ENCODE results near the gene PSMD13.

PSMD13 gene

DNA sequence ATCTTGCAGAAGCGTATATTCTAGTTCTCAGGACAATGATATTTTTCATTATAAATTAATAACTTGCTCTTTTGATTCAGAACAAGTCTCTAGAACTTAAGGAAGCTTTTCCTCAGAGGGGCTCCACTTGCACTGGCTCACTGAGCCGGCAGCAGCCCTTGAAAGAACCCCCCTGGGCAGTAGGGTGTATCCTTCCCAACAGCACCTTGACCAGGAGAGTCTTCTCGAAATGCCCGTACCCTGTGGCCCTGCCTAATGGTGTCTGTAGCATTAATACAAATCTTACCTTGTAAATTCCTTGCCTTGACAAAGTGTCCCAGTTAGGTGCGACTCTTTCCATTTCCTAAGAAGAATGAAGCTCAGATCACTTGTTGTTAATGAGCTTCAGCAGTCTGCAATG is 13.5 kb downstream of the PSMD13 start:
- no peak for DNase-seq (ENCODE audit: low spot score)

DNA sequence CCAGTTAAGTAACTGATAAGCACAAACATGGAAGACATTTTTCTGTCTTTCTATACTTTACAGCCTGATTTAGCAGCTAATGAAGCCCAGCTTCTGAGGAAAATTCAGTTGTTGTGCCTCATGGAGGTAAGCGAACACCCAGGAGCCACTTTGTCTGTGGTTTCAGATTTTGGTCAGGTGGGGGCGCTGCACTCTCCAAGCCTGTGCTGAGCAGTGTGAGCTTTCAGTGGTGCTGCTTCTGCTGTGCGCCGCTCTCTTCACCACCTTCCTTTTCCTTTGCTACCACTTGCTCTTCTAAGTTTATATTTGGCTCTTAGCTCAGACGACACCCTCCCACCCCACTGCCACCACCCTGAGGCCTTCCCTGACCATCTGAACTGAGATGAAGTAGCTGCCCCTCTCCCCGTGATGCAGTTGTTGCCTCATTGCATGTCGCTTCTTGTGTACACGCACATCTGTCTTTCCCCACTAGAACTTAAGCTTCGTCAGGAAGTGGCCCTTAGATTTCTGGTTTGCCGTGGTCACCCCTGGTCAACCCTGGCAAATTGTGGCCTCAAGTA is 14.0 kb downstream of the PSMD13 start:
- DNase-seq (ENCODE audit: low spot score) = peak; percentile 82

GRCh38 chr11:251550-251949 is 14.8 kb downstream of the PSMD13 start:
- no peak for DNase-seq (ENCODE audit: low spot score)

DNA sequence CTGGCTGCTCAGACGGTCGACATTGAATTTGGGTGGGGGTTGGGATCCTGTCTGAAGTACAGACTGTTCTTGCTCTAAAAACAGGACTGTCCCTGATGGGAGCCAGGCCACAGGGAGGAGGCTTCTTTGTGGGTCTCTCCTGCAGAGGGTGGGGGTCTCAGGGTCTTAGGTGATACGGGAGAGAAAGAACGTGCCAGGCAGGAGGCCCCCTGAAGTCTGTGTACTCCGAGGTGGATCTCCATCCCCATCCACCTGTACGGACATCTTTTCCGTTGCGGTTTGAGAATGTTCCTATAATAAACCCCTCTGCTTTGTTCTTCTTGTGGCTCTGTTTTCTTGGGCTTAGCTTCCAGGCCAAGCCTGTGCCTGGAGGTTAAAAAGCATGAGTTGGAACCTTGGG is 15.9 kb downstream of the PSMD13 start:
- DNase-seq (ENCODE audit: low spot score) = no peak

DNA sequence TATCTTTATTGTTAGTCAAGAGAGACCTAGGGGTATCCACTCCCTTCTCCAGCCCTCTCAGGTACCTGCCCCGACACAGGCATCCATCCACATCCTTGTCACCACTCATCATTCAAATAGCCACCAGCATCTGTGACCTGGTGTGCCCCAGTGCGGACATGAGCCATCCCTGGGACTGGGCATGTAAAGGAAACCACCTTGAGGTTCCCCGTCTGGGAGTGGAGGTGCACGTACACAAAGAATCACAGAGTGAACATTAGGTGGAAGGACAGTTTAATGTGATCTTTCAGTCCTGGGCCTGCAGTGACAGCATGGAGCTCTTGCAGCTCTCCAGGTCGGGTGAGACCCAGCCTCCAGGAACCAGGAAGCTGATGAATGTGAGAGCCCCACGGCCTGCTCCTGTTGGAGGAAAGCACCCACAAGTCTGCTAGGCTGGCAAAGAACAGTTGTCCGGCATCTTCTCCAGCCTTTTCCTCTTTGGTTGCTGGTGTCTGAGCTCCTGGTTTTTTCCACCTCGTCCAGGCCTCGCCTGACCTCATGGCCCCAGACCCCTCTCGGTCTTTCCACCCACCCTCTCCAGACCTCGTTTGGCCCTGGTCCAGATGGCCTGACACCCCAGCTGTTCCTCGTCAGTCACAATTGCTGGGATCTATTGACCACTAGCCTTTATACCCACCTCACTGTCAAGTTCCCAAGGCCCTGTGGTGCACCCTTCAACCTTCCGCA is 16.5 kb downstream of the PSMD13 start:
- no peak for DNase-seq (ENCODE audit: low spot score)

DNA sequence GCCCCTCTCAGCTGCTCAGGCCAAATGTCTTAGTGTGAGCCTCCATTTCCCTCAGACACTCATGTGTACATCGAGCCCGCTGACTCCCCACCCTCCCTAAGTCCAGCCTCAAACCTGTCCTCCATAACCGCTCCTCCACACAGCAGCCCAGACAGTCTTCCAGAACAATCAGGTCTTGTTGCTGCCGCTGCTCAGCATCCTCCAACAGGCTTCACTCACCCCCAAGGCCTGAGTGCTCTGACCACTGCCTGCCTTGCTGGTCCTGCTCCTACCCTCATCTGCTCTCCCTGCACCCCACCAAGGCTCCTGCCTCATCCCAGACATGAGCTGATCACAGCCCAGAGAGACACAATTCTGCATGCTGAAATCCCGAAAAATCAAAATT is 17.1 kb downstream of the PSMD13 start:
- no peak for DNase-seq (ENCODE audit: low spot score)

DNA sequence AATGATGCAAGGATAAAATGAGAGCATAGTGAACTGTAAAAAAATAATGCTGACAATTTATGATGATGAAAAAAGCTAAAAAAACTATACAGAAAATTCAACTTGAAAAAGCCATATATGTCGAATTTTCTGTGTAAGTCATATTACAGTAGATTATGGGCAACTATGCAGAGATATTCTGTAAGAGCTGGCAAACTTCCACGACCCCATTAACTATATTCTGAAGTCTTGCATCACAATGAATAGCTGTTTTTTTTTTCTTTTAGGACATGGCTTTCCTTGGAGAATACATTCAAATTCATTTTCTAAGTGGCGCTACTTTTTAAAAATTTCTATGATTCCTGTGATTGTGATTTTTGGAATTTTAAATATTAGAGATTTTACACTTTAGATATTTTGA is 18.4 kb downstream of the PSMD13 start:
- no peak for DNase-seq (ENCODE audit: low spot score)

GRCh38 chr11:255816-256215 is 19.0 kb downstream of the PSMD13 start:
- DNase-seq (ENCODE audit: low spot score) = no peak

DNA sequence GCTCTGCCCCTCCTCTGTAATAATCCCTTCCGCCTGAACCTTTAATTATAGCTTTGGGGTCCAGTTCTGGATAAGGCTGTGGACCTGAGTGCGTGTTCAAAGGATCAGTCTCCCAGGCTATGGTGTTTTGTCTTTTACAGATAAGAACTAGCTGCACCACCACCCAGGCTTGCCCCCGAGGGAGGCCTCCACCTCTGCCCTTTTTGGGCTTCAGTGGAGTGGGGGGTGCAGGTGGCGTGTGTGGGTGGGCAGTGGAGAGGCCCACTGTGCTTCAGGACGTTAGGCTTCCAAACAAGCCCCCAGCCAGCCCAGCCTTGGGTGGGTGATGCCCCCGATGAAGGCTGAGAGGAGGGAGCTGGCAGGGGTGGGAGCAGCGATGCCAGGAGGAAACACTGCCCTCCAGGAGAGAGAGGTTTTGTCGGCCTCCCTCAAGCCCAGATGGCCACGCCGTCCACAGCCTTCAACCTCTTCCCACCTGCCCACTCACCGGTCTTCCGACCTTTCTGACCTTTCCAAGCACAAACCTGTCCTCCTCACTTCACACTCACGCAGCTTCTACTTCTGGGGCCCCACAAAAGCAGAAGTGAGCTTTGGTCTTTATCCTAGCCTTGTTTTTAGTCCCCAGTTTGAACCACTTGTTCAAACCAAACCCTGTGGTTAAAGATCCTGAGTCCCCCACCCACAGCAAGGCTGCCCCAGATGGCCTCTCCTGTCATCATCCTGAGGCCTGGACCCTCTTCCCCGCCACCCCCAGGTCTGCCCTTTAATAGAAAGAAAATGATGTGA is 20.4 kb downstream of the PSMD13 start:
- no peak for DNase-seq (ENCODE audit: low spot score)

DNA sequence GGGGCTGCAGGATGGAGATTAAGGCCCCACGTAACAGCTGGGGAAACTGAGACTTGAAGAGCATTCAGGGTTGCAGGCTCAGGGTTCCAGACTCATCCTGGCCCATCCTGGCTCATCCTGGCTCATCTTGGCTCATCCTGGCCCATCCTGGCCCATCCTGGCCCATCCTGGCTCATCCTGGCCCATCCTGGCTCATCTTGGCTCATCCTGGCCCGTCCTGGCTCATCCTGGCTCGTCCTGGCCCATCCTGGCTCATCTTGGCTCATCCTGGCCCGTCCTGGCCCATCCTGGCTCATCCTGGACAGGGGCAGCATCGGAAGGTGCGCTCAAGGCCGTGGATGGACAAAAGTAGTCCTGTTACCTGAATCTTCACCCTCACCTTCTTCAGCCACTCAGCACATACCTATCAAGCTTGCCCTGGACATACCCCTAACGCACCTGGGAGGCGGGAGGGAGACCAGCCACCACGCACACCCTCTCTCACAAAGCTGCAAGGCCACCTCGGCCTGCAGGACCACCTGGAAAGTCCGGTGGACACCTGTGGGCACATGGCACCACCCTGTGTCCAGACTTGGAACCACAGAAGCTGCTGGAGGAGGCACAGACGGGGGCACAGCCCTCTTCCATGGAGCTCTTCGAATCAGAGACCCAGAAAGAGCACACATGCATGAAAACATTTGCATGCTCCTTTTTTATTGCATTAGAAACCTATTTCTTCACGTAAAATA is 21.2 kb downstream of the PSMD13 start:
- no peak for DNase-seq (ENCODE audit: low spot score)

DNA sequence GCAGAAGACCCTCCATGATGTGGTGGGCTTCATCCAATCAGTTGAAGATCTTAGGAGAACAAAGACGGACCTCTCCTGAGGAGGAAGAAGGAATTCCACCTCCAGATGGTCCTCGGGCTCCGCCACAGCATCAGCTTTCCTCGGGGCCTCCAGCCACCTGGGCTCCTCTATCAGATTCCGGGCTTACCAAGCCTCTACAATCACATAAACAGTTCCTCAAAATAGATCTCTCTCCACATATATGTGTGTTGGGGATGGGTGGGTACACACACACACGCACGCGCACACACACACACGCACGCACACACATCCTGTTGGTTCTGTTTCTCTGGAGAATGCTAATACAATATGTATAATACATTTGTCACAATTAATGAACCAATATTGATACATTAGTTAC is 22.6 kb downstream of the PSMD13 start:
- no peak for DNase-seq (ENCODE audit: low spot score)

DNA sequence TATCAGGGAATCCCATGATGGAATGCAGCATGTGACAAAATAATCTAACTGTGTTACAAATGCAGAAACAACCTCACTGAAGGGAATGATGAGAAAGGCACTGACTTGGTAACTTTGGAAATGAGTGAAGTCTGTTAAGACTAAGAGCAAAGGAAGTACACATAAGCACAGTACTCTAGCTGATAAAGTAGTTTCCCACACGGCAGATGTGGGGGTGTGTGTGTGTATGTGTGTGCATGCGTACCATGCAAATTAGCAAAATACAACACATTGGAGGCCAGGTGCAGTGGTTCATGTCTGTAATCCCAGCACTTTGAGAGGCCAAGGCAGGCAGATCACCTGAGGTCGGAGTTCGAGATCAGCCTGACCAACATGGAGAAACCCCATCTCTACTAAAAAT is 24.8 kb downstream of the PSMD13 start:
- no peak for DNase-seq (ENCODE audit: low spot score)

DNA sequence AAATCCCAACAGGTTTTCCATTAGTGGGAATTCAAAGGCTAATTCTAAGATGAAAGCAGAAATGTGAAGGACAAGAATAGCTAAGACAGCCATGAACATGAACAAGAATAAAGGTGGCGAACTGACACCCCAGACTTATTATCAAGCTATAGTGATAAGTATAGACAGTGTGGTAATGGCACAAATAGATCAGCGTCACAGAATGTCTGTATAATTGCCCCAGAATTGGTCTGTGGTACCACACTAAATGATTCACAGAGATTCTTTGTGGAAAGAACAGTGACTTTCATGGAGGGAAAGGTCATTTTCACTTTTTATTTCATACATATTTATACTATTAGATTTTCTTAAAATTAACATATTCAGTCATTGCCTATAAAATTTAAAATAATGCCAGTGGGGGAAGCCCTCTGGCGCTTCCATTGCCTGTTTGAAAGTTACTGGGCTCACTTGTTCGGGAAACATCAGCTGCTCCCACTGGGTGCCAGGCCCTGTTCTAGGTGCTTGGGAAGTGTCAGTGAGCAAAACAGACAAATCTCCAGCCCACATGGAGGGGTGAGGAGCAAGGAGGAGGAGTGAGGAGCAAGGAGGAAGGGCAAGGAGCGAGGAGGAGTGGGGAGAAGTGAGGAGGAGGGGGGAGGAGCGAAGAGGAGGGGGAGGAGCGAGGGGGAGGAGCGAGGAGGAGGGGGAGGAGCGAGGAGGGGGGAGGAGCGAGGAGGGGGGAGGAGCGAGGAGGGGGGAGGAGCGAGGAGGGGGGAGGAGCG is 30.1 kb downstream of the PSMD13 start:
- DNase-seq (ENCODE audit: low spot score) = peak; percentile 41

DNA sequence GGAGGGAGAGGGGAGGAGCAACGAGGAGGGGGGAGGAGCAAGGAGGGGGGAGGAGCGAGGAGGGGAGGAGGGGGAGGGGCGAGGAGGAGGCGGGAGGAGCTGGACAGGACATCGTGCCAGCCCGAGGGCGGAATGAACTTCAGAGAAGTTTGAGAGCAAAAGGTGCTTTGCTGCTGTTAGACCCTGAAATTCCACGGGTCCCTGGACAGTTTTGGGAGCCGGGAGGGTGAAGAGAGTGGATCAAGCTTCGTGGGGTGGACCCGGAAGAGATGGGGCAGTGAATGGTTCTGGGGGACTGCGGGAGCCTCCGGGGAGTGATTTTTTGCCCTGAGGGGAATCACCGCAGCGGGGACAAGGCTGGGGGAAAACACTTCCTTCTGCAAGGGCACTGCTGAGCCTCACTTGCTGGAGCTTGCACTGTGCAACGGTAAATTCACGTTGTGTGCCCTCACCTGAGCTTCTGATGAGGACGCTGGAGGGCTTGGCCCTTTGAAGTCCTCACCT is 30.8 kb downstream of the PSMD13 start:
- peak; percentile 41 for DNase-seq (ENCODE audit: low spot score)

- DNase-seq (ENCODE audit: low spot score) = peak; percentile 46
Measured at GRCh38 chr11:268716-269145, 32.0 kb downstream of the PSMD13 start.

DNA sequence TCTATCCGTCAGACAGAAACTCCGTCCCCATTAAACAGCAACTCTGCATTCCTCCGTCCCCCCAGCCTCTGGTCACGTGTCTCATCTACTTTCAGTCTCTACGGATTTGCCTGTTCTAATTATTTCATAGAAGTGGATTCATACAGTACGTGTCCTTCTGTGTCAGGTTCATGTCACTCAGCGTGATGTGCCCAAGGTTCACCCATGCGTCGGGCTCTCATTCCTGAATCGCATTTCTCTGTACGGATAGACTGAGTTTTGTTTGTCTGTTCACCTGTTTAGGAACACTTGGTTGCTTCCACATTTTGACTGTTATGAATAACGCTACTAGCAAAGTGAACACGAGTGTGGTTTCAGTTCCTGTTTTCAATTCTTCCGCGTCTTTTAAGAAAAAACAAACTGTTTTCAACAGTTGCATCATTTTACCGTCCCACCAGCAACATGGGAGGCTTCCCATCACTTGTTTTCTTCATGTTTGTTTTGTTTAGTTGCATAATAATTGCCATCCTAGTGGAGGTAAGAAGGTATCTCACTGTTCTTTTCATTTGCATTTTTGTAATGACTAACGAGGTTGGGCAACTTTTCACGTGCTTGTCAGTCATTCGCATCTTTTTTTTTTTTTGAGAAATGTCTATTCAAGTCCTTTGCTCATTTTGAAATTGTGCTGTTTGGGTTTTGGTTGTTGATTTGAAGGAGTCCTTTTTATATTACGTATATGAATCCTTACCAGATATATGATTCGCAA is 32.5 kb downstream of the PSMD13 start:
- DNase-seq (ENCODE audit: low spot score) = peak; percentile 59

GRCh38 chr11:270451-271318 is 33.9 kb downstream of the PSMD13 start:
- no peak for DNase-seq (ENCODE audit: low spot score)

DNA sequence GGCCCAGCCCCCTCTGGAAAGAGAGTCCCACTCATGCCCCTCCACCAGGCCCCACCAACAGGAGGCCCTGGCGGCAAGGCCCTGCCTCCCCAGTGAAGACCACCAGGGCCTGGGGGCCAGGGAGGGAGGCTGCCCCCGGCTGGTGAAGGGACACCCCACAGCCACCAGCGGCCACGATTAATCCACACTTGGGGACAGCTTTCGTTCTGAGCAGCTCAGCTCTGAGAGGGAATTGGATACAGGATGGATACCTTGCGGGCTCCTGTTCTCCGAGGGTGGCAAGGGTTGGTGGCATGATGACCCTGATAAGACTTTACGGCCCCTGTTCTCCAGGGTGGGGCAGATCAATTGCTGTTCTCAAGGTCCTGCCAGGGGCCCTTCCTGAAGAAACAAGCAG is 34.5 kb downstream of the PSMD13 start:
- no peak for DNase-seq (ENCODE audit: low spot score)

GRCh38 chr11:272195-272930 is 35.6 kb downstream of the PSMD13 start:
- no peak for DNase-seq (ENCODE audit: low spot score)

- DNase-seq (ENCODE audit: low spot score) = no peak
Measured at GRCh38 chr11:272931-273198, 36.1 kb downstream of the PSMD13 start.
